ENCODE data around the gene TRAF7.
"Not testable (repeated sequence)": the region's sequence is repeated elsewhere in the genome, so short reads cannot be mapped to it uniquely, and the experiment has no call there.

Gene TRAF7

GRCh38 chr16:2199621-2200139 lies 44.1 kb downstream of the TRAF7 start:
- DNase-seq (ENCODE audit: low read depth in 2 of 2): no peak

- no peak for DNase-seq (ENCODE audit: low read depth in 2 of 2)
Measured at GRCh38 chr16:2200313-2200712, 44.7 kb downstream of the TRAF7 start.

GRCh38 chr16:2203119-2203688 lies 47.6 kb downstream of the TRAF7 start:
- not testable (repeated sequence) for DNase-seq (ENCODE audit: low read depth in 2 of 2)

- DNase-seq (ENCODE audit: low read depth in 2 of 2): no peak
Measured at GRCh38 chr16:2204416-2205103, 49.0 kb downstream of the TRAF7 start.

GRCh38 chr16:2205104-2205966 lies 49.8 kb downstream of the TRAF7 start, which contains the start of gene MLST8:
MLST8 (plus strand) TSS chr16:2205454; CDS start chr16:2206086, 632 bp downstream.
- DNase-seq (ENCODE audit: low read depth in 2 of 2): peak; percentile 76 to 81

GRCh38 chr16:2205967-2206313 lies 50.4 kb downstream of the TRAF7 start:
- DNase-seq (ENCODE audit: low read depth in 2 of 2): no peak

GRCh38 chr16:2206420-2206779 lies 50.8 kb downstream of the TRAF7 start:
- DNase-seq (ENCODE audit: low read depth in 2 of 2): no peak

GRCh38 chr16:2206780-2207433 lies 51.3 kb downstream of the TRAF7 start:
- DNase-seq (ENCODE audit: low read depth in 2 of 2): no peak

GRCh38 chr16:2207872-2208271 lies 52.3 kb downstream of the TRAF7 start:
- DNase-seq (ENCODE audit: low read depth in 2 of 2): no peak

GRCh38 chr16:2208308-2208707 lies 52.7 kb downstream of the TRAF7 start:
- no peak for DNase-seq (ENCODE audit: low read depth in 2 of 2)

- no peak for DNase-seq (ENCODE audit: low read depth in 2 of 2)
Measured at GRCh38 chr16:2208772-2209171, 53.2 kb downstream of the TRAF7 start.

GRCh38 chr16:2209258-2210008 lies 53.9 kb downstream of the TRAF7 start:
- no peak for DNase-seq (ENCODE audit: low read depth in 2 of 2)

- no peak for DNase-seq (ENCODE audit: low read depth in 2 of 2)
Measured at GRCh38 chr16:2210009-2210332, 54.4 kb downstream of the TRAF7 start.

GRCh38 chr16:2210386-2211365 lies 55.1 kb downstream of the TRAF7 start, which contains the start of gene BRICD5:
BRICD5 (minus strand) TSS chr16:2210863; CDS start chr16:2210833, 30 bp downstream.
- no peak for DNase-seq (ENCODE audit: low read depth in 2 of 2)

- DNase-seq (ENCODE audit: low read depth in 2 of 2): no peak
Measured at GRCh38 chr16:2211923-2212347, 56.4 kb downstream of the TRAF7 start.

GRCh38 chr16:2212362-2213324 lies 57.1 kb downstream of the TRAF7 start:
- no peak for DNase-seq (ENCODE audit: low read depth in 2 of 2)

- no peak for DNase-seq (ENCODE audit: low read depth in 2 of 2)
Measured at GRCh38 chr16:2213817-2214718, 58.5 kb downstream of the TRAF7 start.

GRCh38 chr16:2214719-2214968 lies 59.1 kb downstream of the TRAF7 start, which contains the start of gene PGP:
PGP (minus strand) TSS chr16:2214840; CDS start chr16:2214777, 63 bp downstream.
- DNase-seq (ENCODE audit: low read depth in 2 of 2): no peak

Measured in stimulated activated CD4-positive, alpha-beta T cell treated with anti-CD3 and anti-CD28 coated beads, Interleukin-4, amount 100 ng/mL, for 48 hours (primary cell).